Nephron (organoid): ENCODE results near the gene MAGEA10.
"Not testable (repeated sequence)": the region's sequence is repeated elsewhere in the genome, so short reads cannot be mapped to it uniquely, and the experiment has no call there.

Source experiments
- H3K27ac Mint-ChIP-seq, 3 experiments: 2 replicates each; pipeline ENCODE4 v1.8.0; 2020; ENCODE audit warnings: mixed read lengths in 3 of 3, mild to moderate bottlenecking in 2 of 3, moderate library complexity in 1 of 3
- H3K27me3 Mint-ChIP-seq: 2 replicates; pipeline ENCODE4 v1.8.0; 2021; ENCODE audit warnings: low read depth, mild to moderate bottlenecking, moderate library complexity, mixed read lengths
- H3K36me3 Mint-ChIP-seq: 2 replicates; pipeline ENCODE4 v1.8.0; 2020; ENCODE audit warnings: low read depth, mixed read lengths
- H3K4me1 Mint-ChIP-seq: 2 replicates; pipeline ENCODE4 v1.8.0; 2020; ENCODE audit warnings: mixed read lengths
- H3K4me3 Mint-ChIP-seq, 3 experiments: 2 replicates each; pipeline ENCODE4 v1.8.0; 2020; ENCODE audit warnings: mild to moderate bottlenecking in 3 of 3, mixed read lengths in 3 of 3, moderate library complexity in 2 of 3
- H3K9me3 Mint-ChIP-seq: 2 replicates; pipeline ENCODE4 v1.8.0; 2020; ENCODE audit warnings: mixed read lengths
- TF ChIP-seq, protein P1 (sequence below), 3 experiments: fragments of 200-600 bp; sonication (generic); IDR thresholded peaks; one replicate each; pipeline ENCODE4 v1.5.0; 2021; ENCODE audit warnings: antibody characterized with exemption in 3 of 3; ENCODE audit not compliant: unreplicated experiment in 3 of 3

The MAGEA10 gene

DNA sequence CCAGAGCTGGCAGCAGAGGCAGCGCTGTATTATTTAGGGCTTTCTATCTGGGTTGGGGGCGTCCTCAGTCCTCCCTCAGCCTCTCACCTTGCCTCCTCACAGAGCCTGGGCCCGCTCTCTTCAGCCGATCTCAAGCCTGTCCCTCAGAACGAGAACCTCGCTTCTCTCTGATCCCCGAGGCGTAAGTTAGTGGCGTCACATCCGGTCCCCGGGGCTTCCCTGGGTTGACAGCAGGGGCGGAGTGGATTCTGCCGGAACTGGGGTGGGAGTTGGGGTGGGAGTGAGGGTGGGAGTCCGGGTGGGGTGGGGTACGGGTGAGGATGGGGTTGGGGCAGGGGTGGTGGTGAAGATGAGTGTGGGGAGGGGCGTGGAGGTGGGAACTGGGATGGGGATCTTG lies at the start of gene MAGEA10:
Gene MAGEA10, minus strand, starts transcription at position 190 of the 397 bp plus-strand sequence. CDS start 2,957 bp downstream, outside the sequence.
- TF ChIP-seq, protein P1, sequence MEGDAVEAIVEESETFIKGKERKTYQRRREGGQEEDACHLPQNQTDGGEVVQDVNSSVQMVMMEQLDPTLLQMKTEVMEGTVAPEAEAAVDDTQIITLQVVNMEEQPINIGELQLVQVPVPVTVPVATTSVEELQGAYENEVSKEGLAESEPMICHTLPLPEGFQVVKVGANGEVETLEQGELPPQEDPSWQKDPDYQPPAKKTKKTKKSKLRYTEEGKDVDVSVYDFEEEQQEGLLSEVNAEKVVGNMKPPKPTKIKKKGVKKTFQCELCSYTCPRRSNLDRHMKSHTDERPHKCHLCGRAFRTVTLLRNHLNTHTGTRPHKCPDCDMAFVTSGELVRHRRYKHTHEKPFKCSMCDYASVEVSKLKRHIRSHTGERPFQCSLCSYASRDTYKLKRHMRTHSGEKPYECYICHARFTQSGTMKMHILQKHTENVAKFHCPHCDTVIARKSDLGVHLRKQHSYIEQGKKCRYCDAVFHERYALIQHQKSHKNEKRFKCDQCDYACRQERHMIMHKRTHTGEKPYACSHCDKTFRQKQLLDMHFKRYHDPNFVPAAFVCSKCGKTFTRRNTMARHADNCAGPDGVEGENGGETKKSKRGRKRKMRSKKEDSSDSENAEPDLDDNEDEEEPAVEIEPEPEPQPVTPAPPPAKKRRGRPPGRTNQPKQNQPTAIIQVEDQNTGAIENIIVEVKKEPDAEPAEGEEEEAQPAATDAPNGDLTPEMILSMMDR (IDR thresholded peaks at IDR 0.05; ENCODE audit: unreplicated experiment in 3 of 3) = no peak
- no peaks in the 10 kb centered on the region for H3K4me1 Mint-ChIP-seq
- no peak within 1 kb of the TSS for H3K27ac Mint-ChIP-seq
- no peaks in the 10 kb centered on the region for H3K36me3 Mint-ChIP-seq
- peaks cover 11% of the 10 kb centered on the region for H3K9me3 Mint-ChIP-seq
- H3K4me3 Mint-ChIP-seq = no peak within 1 kb of the TSS
- H3K27me3 Mint-ChIP-seq = no peaks in the 10 kb centered on the region

DNA sequence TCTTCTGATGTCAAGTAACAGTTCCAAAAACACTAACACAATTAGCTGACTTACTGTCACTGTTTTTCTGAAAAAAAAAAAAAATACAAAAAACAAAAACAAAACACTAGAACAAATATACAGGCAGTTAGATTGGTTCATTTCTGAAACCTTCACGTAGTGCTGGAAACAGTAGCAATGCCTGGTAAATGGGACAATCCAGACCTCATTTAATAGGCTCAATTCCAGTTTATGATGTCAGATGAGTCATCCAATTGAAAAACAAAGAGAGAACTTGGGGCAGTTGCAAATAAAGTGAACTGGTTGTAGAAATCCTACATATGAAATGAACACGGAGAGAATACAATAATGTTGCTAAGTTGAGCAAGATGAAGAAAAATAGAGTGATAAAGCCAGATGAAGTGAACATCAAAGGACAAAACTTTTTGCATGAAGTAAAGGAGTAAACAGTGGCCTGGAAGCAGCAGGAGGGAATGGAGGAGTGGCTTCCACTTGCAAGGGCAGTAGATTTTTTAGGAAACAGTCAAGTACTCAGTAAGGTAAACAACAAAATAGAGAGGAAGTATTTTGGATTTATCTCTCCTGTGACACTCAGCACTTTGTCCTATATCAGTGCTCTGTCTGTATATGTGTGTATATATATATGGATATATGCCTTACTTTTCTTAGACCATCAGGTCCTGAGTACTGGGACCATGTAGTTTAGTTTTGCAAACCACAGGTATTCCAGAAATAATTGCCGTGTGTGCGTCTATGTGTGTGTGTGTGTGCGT lies 39.3 kb upstream of the MAGEA10 start:
- no peaks in the 10 kb centered on the region for H3K4me1 Mint-ChIP-seq
- TF ChIP-seq, protein P1 (IDR thresholded peaks at IDR 0.05; ENCODE audit: unreplicated experiment in 3 of 3) = no peak
- H3K27me3 Mint-ChIP-seq = no peaks in the 10 kb centered on the region
- H3K9me3 Mint-ChIP-seq = peaks cover 9% of the 10 kb centered on the region
- no peaks in the 10 kb centered on the region for H3K36me3 Mint-ChIP-seq
- no peak overlapping the region for H3K27ac Mint-ChIP-seq
- H3K4me3 Mint-ChIP-seq = no peak overlapping the region

DNA sequence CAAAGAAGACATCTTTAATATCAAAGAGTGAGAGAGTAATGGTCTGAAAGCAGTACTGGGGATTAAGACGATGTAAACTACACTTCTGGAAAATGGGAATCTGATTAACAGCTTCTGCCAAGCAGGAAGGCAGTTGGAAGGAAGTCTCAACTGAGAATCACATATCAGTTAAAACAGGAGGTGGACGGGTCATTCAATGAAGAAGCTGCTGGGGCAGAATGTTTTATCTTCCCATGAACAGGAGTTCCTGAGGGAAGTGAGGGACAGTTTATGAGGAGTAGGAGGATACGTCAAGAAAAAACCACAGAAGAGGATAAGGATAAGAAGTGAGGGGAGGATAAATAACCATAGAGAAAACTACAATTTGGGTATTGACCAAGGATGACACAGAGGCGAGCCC lies 38.7 kb upstream of the MAGEA10 start:
- H3K27me3 Mint-ChIP-seq = no peaks in the 10 kb centered on the region
- no peak overlapping the region for H3K27ac Mint-ChIP-seq
- TF ChIP-seq, protein P1 (IDR thresholded peaks at IDR 0.05; ENCODE audit: unreplicated experiment in 3 of 3) = no peak
- H3K36me3 Mint-ChIP-seq = no peaks in the 10 kb centered on the region
- H3K9me3 Mint-ChIP-seq = peaks cover 9% of the 10 kb centered on the region
- H3K4me3 Mint-ChIP-seq = no peak overlapping the region
- no peaks in the 10 kb centered on the region for H3K4me1 Mint-ChIP-seq

DNA sequence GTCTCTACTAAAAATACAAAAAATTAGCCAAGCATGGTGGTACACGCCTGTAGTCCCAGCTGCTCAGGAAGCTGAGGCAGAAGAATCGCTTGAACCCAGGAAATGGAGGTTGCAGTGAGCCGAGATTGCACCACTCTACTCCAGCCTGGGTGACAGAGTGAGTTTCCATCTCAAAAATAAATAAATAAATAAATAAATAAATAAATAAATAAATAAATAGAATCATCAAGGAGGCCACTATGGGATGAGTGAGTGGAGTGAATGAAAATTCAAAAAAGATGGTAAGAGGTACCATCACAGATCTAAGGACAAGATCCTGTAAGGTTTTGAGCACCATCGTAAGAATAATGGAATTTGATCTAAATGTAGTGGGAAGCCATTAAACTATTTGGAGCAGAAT lies 37.5 kb upstream of the MAGEA10 start:
- not testable (repeated sequence) for H3K36me3 Mint-ChIP-seq, H3K27ac Mint-ChIP-seq, H3K27me3 Mint-ChIP-seq, H3K9me3 Mint-ChIP-seq, H3K4me3 Mint-ChIP-seq, H3K4me1 Mint-ChIP-seq

DNA sequence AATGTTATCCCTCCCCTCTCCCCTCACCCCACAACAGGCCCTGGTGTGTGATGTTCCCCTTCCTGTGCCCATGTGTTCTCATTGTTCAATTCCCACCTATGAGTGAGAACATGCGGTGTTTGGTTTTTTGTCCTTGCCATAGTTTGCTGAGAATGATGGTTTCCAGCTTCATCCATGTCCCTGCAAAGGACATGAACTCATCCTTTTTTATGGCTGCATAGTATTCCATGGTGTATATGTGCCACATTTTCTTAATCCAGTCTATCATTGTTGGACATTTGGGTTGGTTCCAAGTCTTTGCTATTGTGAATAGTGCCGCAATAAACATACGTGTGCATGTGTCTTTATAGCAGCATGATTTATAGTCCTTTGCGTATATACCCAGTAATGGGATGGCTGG lies 35.5 kb upstream of the MAGEA10 start:
- H3K4me3 Mint-ChIP-seq, H3K9me3 Mint-ChIP-seq, H3K27ac Mint-ChIP-seq, H3K36me3 Mint-ChIP-seq, H3K4me1 Mint-ChIP-seq, H3K27me3 Mint-ChIP-seq: not testable (repeated sequence)

DNA sequence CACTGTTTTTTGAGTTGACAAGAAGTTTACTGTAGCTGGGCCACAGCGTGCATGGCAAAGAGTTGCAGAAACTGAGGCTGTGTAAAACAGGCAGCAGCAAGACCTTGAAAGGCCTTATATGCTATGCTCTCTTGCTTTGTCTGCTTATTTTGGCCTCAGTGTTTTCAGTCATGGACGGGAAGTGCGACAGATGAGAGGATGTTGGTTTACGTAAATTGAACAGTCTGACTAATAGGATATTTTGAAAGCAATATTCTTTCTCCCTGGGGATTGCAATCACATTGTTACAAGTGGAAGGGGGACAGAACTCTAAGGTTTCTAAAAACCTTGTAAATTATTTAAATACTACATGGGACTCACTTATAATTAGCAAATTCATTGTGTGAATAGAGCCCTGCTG lies 32.2 kb upstream of the MAGEA10 start:
- peaks cover 15% of the 10 kb centered on the region for H3K9me3 Mint-ChIP-seq
- H3K4me3 Mint-ChIP-seq = no peak overlapping the region
- no peaks in the 10 kb centered on the region for H3K4me1 Mint-ChIP-seq
- H3K27me3 Mint-ChIP-seq = no peaks in the 10 kb centered on the region
- no peak overlapping the region for H3K27ac Mint-ChIP-seq
- TF ChIP-seq, protein P1 (IDR thresholded peaks at IDR 0.05; ENCODE audit: unreplicated experiment in 3 of 3) = no peak
- H3K36me3 Mint-ChIP-seq = no peaks in the 10 kb centered on the region

DNA sequence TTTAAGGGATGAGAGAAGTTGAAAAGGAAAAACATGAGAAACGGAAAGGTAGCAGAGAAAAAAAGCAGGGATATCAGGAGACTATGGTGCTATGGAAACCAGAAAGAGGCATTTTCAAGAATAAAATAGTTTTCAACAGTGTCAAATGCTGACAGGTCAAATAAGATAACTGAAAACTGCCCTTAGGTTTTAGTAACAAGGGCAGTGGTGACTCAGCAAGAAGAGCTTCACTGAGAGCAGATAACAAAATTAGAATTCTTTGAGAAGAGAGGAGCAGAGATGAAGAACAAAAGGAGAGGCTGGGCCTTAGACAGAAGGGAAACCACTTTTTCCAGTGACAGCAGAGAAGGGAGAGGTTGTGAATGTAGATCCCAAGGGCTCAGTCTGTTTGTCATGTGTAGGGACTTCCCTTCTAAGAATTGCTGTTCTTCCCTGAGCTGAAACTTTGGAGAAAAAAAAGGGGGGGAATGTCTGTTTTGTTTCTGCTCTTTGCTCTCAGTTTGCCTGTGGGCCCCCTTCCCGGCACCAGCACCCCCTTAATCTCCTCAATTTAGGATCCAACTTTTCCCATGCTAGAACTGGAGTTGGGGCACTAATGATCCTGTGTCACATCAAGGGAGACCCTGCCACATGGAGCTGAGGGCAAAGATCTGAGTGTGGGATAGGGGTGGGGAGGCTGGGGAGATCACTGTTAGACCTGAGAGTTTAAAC lies 26.8 kb upstream of the MAGEA10 start:
- TF ChIP-seq, protein P1 (IDR thresholded peaks at IDR 0.05; ENCODE audit: unreplicated experiment in 3 of 3) = no peak
- H3K36me3 Mint-ChIP-seq = no peaks in the 10 kb centered on the region
- no peaks in the 10 kb centered on the region for H3K4me1 Mint-ChIP-seq
- H3K4me3 Mint-ChIP-seq = no peak overlapping the region
- no peaks in the 10 kb centered on the region for H3K27me3 Mint-ChIP-seq
- H3K9me3 Mint-ChIP-seq = peaks cover 22% of the 10 kb centered on the region
- no peak overlapping the region for H3K27ac Mint-ChIP-seq
